GM23338 (cell line): Measurements from ENCODE around the gene C2orf78. TPM values are rescaled to one million over a fixed set of nuclear protein-coding genes. Genes with fewer than 3 reads are reported as not detected.

Experiments used
- ETS1 ChIP-seq: IDR thresholded peaks from 2 replicates; pipeline ENCODE4 v1.6.1; 2016; ENCODE audit warnings: antibody characterized with exemption
- NANOG ChIP-seq: IDR thresholded peaks from 2 replicates; pipeline ENCODE4 v1.6.1; 2016; ENCODE audit warnings: antibody characterized with exemption, borderline replicate concordance
- POLR2AphosphoS5 ChIP-seq: IDR thresholded peaks from 2 replicates; pipeline ENCODE4 v1.6.1; 2016; ENCODE audit warnings: antibody characterized with exemption, low read depth
- ZNF331 ChIP-seq: fragments of 250-450 bp; sonication (Bioruptor Pico); IDR thresholded peaks from 2 replicates; pipeline ENCODE4 v1.5.0; 2020; ENCODE audit warnings: low read depth, mild to moderate bottlenecking, moderate library complexity
- ZNF462 ChIP-seq: fragments of 250-450 bp; sonication (Bioruptor Pico); IDR thresholded peaks from 2 replicates; pipeline ENCODE4 v1.5.0; 2020; ENCODE audit warnings: mild to moderate bottlenecking, moderate library complexity
- polyA plus RNA-seq: library from polyadenylated mRNA; unstranded; fragments of >200 nt; fragmentation: Nextera tagmentation; extraction: Ambion mirVana; gene quantifications from 2 replicates; pipeline ENCODE4 v1.2.1, GENCODE V29; 2016
- total RNA-seq: library from RNA; depleted of rRNA; stranded (reverse); fragments of >200 nt; shearing (Covaris generic); gene quantifications from 2 replicates; pipeline ENCODE4 v1.2.3, GENCODE V29; 2014; rRNA removed

C2orf78 gene
- total and polyA plus RNA-seq, 2 experiments from 2014 or later = 0.14 to 0.18 TPM

GRCh38 chr2:73862987-73863386, 79.0 kb downstream of the C2orf78 start (continued):
- TF ChIP-seq ZNF462 (CRISPR knock-in tag) (no peak), ZNF331 (CRISPR knock-in tag) (no peak), NANOG (no peak), POLR2AphosphoS5 (no peak), ETS1 (no peak)

Other genes starting within 250 kb of the C2orf78 start
- not detected in 2 replicates for gene NAT8, start 141.8 kb upstream of the C2orf78 start, total RNA-seq
- gene NAT8, start 141.8 kb upstream of the C2orf78 start, polyA plus RNA-seq = not detected in 2 replicates
- 31.2 and 39.5 TPM in 2 replicates for gene TPRKB, start 46.8 kb upstream of the C2orf78 start, total RNA-seq
- 167 and 186 TPM in 2 replicates for gene TPRKB, start 46.8 kb upstream of the C2orf78 start, polyA plus RNA-seq
- gene DUSP11, start 4.1 kb upstream of the C2orf78 start, total RNA-seq = 19.1 and 23.3 TPM in 2 replicates
- gene DUSP11, start 4.1 kb upstream of the C2orf78 start, polyA plus RNA-seq = 21.0 TPM in 2 replicates
- 33.9 and 40.4 TPM in 2 replicates for gene STAMBP, start 44.8 kb downstream of the C2orf78 start, total RNA-seq
- gene STAMBP, start 44.8 kb downstream of the C2orf78 start, polyA plus RNA-seq = 89.7 and 106 TPM in 2 replicates
- 8.5 and 8.8 TPM in 2 replicates for gene ACTG2, start 108.8 kb downstream of the C2orf78 start, total RNA-seq
- 6.3 and 8.0 TPM in 2 replicates for gene ACTG2, start 108.8 kb downstream of the C2orf78 start, polyA plus RNA-seq
- 57.2 and 68.4 TPM in 2 replicates for gene DGUOK, start 142.7 kb downstream of the C2orf78 start, total RNA-seq
- gene DGUOK, start 142.7 kb downstream of the C2orf78 start, polyA plus RNA-seq = 287 and 292 TPM in 2 replicates
- 18.3 and 19.9 TPM in 2 replicates for gene TET3, start 200.7 kb downstream of the C2orf78 start, total RNA-seq
- 3.6 and 3.8 TPM in 2 replicates for gene TET3, start 200.7 kb downstream of the C2orf78 start, polyA plus RNA-seq